Measurements from ENCODE around the gene PTTG1IP2. TPM values are rescaled to one million over a fixed set of nuclear protein-coding genes. Genes with fewer than 3 reads are reported as not detected.
"Not testable (repeated sequence)": the region's sequence is repeated elsewhere in the genome, so short reads cannot be mapped to it uniquely, and the experiment has no call there.

PTTG1IP2 gene
- not detected in 2 replicates for total RNA-seq (2014; rRNA removed; shearing (Covaris generic); ENCODE audit: low replicate concordance)

GRCh38 chr7:90469554-90469953, at the start of gene PTTG1IP2:
Gene PTTG1IP2 (plus strand): TSS chr7:90469639. CDS start chr7:90469787, 148 bp downstream.
- DNase-seq: peak; percentile 18
- H3K27me3 ChIP-seq: no peaks in the 10 kb centered on the region
- no peaks in the 10 kb centered on the region for H3K36me3 ChIP-seq

GRCh38 chr7:90421651-90422050, 47.8 kb upstream of the PTTG1IP2 start:
- DNase-seq: no peak
- Histone ChIP-seq H3K9me3 (no peaks in the 10 kb centered on the region), H3K4me3 (no peak overlapping the region), H3K36me3 (no peaks in the 10 kb centered on the region), H3K27me3 (no peaks in the 10 kb centered on the region)

More at GRCh38 chr7:90469554-90469953, at the start of gene PTTG1IP2:
- Histone ChIP-seq H3K9me3 (no peaks in the 10 kb centered on the region), H3K4me3 (no peak within 1 kb of the TSS)

- Histone ChIP-seq H3K36me3 (no peaks in the 10 kb centered on the region), H3K27me3 (no peaks in the 10 kb centered on the region), H3K9me3 (no peaks in the 10 kb centered on the region), H3K4me3 (no peak overlapping the region)
- no peak for DNase-seq
These were observed 44.7 kb upstream of the PTTG1IP2 start for GRCh38 chr7:90424720-90425119.

- H3K27me3 ChIP-seq: no peaks in the 10 kb centered on the region
- H3K36me3 ChIP-seq: no peaks in the 10 kb centered on the region
- H3K4me3 ChIP-seq: no peak overlapping the region
- no peak for DNase-seq
- no peaks in the 10 kb centered on the region for H3K9me3 ChIP-seq
These were observed 44.1 kb upstream of the PTTG1IP2 start for GRCh38 chr7:90425376-90425775.

GRCh38 chr7:90430614-90431460, 38.6 kb upstream of the PTTG1IP2 start:
- no peaks in the 10 kb centered on the region for H3K27me3 ChIP-seq
- H3K4me3 ChIP-seq: no peak overlapping the region
- DNase-seq: no peak

GRCh38 chr7:90432752-90433151, 36.7 kb upstream of the PTTG1IP2 start:
- no peak for DNase-seq
- Histone ChIP-seq H3K27me3 (no peaks in the 10 kb centered on the region), H3K36me3 (no peaks in the 10 kb centered on the region), H3K4me3 (no peak overlapping the region), H3K9me3 (no peaks in the 10 kb centered on the region; the same call in 1 of the 2 replicates)

More at GRCh38 chr7:90430614-90431460, 38.6 kb upstream of the PTTG1IP2 start:
- Histone ChIP-seq H3K9me3 (no peaks in the 10 kb centered on the region; the same call in 1 of the 2 replicates), H3K36me3 (no peaks in the 10 kb centered on the region)

- H3K36me3 ChIP-seq: no peaks in the 10 kb centered on the region
- no peaks in the 10 kb centered on the region for H3K27me3 ChIP-seq
- no peak overlapping the region for H3K4me3 ChIP-seq
- H3K9me3 ChIP-seq: no peaks in the 10 kb centered on the region; the same call in 1 of the 2 replicates
- DNase-seq: no peak
These were observed 36.2 kb upstream of the PTTG1IP2 start for GRCh38 chr7:90433221-90433620.

- DNase-seq: no peak
- Histone ChIP-seq H3K27me3 (no peaks in the 10 kb centered on the region), H3K4me3 (no peak overlapping the region), H3K9me3 (no peaks in the 10 kb centered on the region), H3K36me3 (no peaks in the 10 kb centered on the region)
These were observed 23.8 kb upstream of the PTTG1IP2 start for GRCh38 chr7:90445633-90446032.

- H3K36me3 ChIP-seq: no peaks in the 10 kb centered on the region
- no peaks in the 10 kb centered on the region for H3K27me3 ChIP-seq
- no peaks in the 10 kb centered on the region for H3K9me3 ChIP-seq
- DNase-seq: no peak
- H3K4me3 ChIP-seq: no peak overlapping the region
These were observed 23.1 kb upstream of the PTTG1IP2 start for GRCh38 chr7:90446137-90446899.

- H3K4me3 ChIP-seq: no peak overlapping the region
- no peak for DNase-seq
These were observed 16.1 kb upstream of the PTTG1IP2 start for GRCh38 chr7:90453259-90453891.

GRCh38 chr7:90453931-90454330, 15.5 kb upstream of the PTTG1IP2 start:
- H3K4me3 ChIP-seq: no peak overlapping the region
- no peaks in the 10 kb centered on the region for H3K36me3 ChIP-seq
- no peak for DNase-seq
- no peaks in the 10 kb centered on the region for H3K9me3 ChIP-seq
- H3K27me3 ChIP-seq: no peaks in the 10 kb centered on the region

More at GRCh38 chr7:90453259-90453891, 16.1 kb upstream of the PTTG1IP2 start:
- H3K27me3 ChIP-seq: no peaks in the 10 kb centered on the region
- no peaks in the 10 kb centered on the region for H3K9me3 ChIP-seq
- no peaks in the 10 kb centered on the region for H3K36me3 ChIP-seq

- H3K9me3 ChIP-seq: no peaks in the 10 kb centered on the region
- no peak for DNase-seq
- no peak overlapping the region for H3K4me3 ChIP-seq
- H3K36me3 ChIP-seq: no peaks in the 10 kb centered on the region
- no peaks in the 10 kb centered on the region for H3K27me3 ChIP-seq
These were observed 14.0 kb upstream of the PTTG1IP2 start for GRCh38 chr7:90455163-90456030.

GRCh38 chr7:90458104-90458503, 11.3 kb upstream of the PTTG1IP2 start:
- no peak for DNase-seq
- no peaks in the 10 kb centered on the region for H3K9me3 ChIP-seq
- H3K4me3 ChIP-seq: no peak overlapping the region
- no peaks in the 10 kb centered on the region for H3K27me3 ChIP-seq
- no peaks in the 10 kb centered on the region for H3K36me3 ChIP-seq

- no peak for DNase-seq
- Histone ChIP-seq H3K4me3 (no peak overlapping the region), H3K9me3 (no peaks in the 10 kb centered on the region), H3K27me3 (no peaks in the 10 kb centered on the region), H3K36me3 (no peaks in the 10 kb centered on the region)
These were observed 9.6 kb upstream of the PTTG1IP2 start for GRCh38 chr7:90459888-90460287.

- no peaks in the 10 kb centered on the region for H3K9me3 ChIP-seq
- DNase-seq: no peak
- H3K36me3 ChIP-seq: no peaks in the 10 kb centered on the region
- H3K4me3 ChIP-seq: no peak overlapping the region
- H3K27me3 ChIP-seq: no peaks in the 10 kb centered on the region
These were observed 8.2 kb upstream of the PTTG1IP2 start for GRCh38 chr7:90461219-90461618.

- H3K36me3 ChIP-seq, DNase-seq: not testable (repeated sequence)
These were observed 6.2 kb upstream of the PTTG1IP2 start for GRCh38 chr7:90463151-90463628.

More at GRCh38 chr7:90463151-90463628, 6.2 kb upstream of the PTTG1IP2 start:
- not testable (repeated sequence) for H3K27me3 ChIP-seq, H3K9me3 ChIP-seq, H3K4me3 ChIP-seq

Data from MG63 (cell line).